A673 (cell line): ENCODE data around the gene DUOX1.

ENCODE experiments used
- EZH2 ChIP-seq: fragments of 200-600 bp; sonication (generic); IDR thresholded peaks from 2 replicates; pipeline ENCODE4 v1.6.1; 2017; ENCODE audit warnings: borderline replicate concordance, low read depth, mild to moderate bottlenecking, mixed read lengths, antibody characterized with exemption, low read length; ENCODE audit not compliant: poor library complexity, severe bottlenecking
- TF ChIP-seq, protein P1 (sequence below): fragments of 300-800, 200-600 bp; sonication (generic); conservative IDR thresholded peaks from 2 replicates; pipeline ENCODE4 v1.5.1; 2017; ENCODE audit warnings: low read depth, mild to moderate bottlenecking, antibody characterized with exemption, low read length, moderate library complexity, mixed read lengths

DNA sequence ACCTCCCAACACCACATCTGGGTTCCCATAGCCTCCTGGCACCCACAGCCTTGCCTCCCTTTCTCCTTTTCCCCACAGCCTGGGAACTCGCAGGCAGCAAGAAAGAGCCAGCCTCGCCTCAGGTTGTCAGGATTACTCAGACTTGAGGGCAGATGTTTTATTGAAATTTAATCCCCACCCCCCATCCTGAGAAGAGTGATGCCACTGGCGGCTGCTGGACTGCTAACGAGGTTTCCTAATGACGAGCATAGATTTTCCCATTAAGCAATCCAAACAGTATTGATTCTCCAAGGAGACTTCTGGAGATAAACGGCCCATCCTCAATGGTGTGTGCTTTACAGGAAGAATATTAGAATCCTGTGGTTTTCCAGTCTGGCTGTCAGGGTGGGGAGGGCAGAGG, 44.3 kb downstream of the DUOX1 start:
- TF ChIP-seq, protein P1, sequence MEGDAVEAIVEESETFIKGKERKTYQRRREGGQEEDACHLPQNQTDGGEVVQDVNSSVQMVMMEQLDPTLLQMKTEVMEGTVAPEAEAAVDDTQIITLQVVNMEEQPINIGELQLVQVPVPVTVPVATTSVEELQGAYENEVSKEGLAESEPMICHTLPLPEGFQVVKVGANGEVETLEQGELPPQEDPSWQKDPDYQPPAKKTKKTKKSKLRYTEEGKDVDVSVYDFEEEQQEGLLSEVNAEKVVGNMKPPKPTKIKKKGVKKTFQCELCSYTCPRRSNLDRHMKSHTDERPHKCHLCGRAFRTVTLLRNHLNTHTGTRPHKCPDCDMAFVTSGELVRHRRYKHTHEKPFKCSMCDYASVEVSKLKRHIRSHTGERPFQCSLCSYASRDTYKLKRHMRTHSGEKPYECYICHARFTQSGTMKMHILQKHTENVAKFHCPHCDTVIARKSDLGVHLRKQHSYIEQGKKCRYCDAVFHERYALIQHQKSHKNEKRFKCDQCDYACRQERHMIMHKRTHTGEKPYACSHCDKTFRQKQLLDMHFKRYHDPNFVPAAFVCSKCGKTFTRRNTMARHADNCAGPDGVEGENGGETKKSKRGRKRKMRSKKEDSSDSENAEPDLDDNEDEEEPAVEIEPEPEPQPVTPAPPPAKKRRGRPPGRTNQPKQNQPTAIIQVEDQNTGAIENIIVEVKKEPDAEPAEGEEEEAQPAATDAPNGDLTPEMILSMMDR = no peak
- no peak for TF ChIP-seq EZH2
